Measurements from ENCODE around the gene ZC3H12D.
"Not testable (repeated sequence)": the region's sequence is repeated elsewhere in the genome, so short reads cannot be mapped to it uniquely, and the experiment has no call there.

The ZC3H12D gene

GRCh38 chr6:149483334-149483725 lies 1.5 kb downstream of the ZC3H12D start:
- DNase-seq = no peak

- no peak for DNase-seq
These were observed 2.1 kb downstream of the ZC3H12D start for GRCh38 chr6:149482545-149483333.

- no peak for DNase-seq
These were observed 4.1 kb downstream of the ZC3H12D start for GRCh38 chr6:149480502-149481280.

GRCh38 chr6:149478631-149479314 lies 6.0 kb downstream of the ZC3H12D start:
- DNase-seq = no peak

GRCh38 chr6:149477544-149477943 lies 7.3 kb downstream of the ZC3H12D start:
- no peak for DNase-seq

- DNase-seq = no peak
These were observed 7.9 kb downstream of the ZC3H12D start for GRCh38 chr6:149476789-149477455.

- DNase-seq = no peak
These were observed 10.5 kb downstream of the ZC3H12D start for GRCh38 chr6:149474108-149474935.

GRCh38 chr6:149473080-149474052 lies 11.4 kb downstream of the ZC3H12D start:
- no peak for DNase-seq

GRCh38 chr6:149472241-149472640 lies 12.6 kb downstream of the ZC3H12D start:
- DNase-seq = no peak

- DNase-seq = no peak
These were observed 13.0 kb downstream of the ZC3H12D start for GRCh38 chr6:149471801-149472200.

- no peak for DNase-seq
These were observed 13.9 kb downstream of the ZC3H12D start for GRCh38 chr6:149470948-149471347.

- DNase-seq = no peak
These were observed 16.6 kb downstream of the ZC3H12D start for GRCh38 chr6:149468179-149468578.

GRCh38 chr6:149467265-149467664 lies 17.5 kb downstream of the ZC3H12D start:
- no peak for DNase-seq

- no peak for DNase-seq
These were observed 20.4 kb downstream of the ZC3H12D start for GRCh38 chr6:149464411-149464810.

- DNase-seq = no peak
These were observed 21.0 kb downstream of the ZC3H12D start for GRCh38 chr6:149463781-149464180.

- DNase-seq = not testable (repeated sequence)
These were observed 22.1 kb downstream of the ZC3H12D start for GRCh38 chr6:149462712-149463111.

- DNase-seq = no peak
These were observed 23.1 kb downstream of the ZC3H12D start for GRCh38 chr6:149461670-149462069.

- not testable (repeated sequence) for DNase-seq
These were observed 24.6 kb downstream of the ZC3H12D start for GRCh38 chr6:149460249-149460648.

GRCh38 chr6:149459761-149460160 lies 25.1 kb downstream of the ZC3H12D start:
- no peak for DNase-seq

GRCh38 chr6:149458806-149459205 lies 26.0 kb downstream of the ZC3H12D start:
- DNase-seq = no peak

GRCh38 chr6:149458196-149458595 lies 26.6 kb downstream of the ZC3H12D start:
- no peak for DNase-seq

Data from NCI-H1694 (cell line).